ENCODE data around the gene CELSR1. TPM values are rescaled to one million over a fixed set of nuclear protein-coding genes. Genes with fewer than 3 reads are reported as not detected.

The CELSR1 gene
- total RNA-seq, 1 experiment from 2014 or later = 22.6 TPM

DNA sequence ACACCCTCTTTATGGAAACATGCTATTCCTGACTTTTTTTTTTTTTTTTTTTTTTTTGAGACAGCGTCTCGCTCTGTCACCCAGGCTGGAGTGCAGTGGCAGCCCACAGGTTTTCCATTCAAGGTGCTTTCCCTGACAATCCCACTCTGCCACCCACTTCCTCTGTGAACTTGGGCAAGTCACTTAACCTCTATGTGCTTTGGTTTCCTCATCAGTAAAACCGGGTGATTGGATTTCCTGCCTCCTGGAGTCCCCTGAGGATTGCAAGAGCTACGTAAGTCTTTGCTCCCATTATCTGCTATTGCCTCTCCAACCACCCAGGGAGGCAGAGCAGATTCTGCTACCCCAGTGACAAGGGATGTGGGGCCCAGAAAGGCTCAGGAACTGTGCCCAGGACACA, 54.1 kb downstream of the CELSR1 start:
- Histone ChIP-seq H3K9me3 (ENCODE audit: control insufficient read depth, low read depth, low read length) (no peaks in the 10 kb centered on the region), H3T11ph (ENCODE audit: low read length) (no peak overlapping the region), H4K8ac (replicated peaks; ENCODE audit: insufficient read length, low read depth, low read length) (no peak overlapping the region), H3K23ac (ENCODE audit: insufficient read length, low read depth, low read length) (no peak overlapping the region), H3K4ac (ENCODE audit: low read depth, low read length) (no peak overlapping the region), H2BK15ac (ENCODE audit: low read depth, low read length) (no peak overlapping the region), H4K91ac (ENCODE audit: insufficient read length, low read depth, low read length) (no peak overlapping the region), H3K79me2 (ENCODE audit: insufficient read depth, low read length) (no peaks in the 10 kb centered on the region), H3K4me1 (ENCODE audit: insufficient read depth, low read length) (no peaks in the 10 kb centered on the region), H4K20me1 (ENCODE audit: control insufficient read depth, insufficient read depth, insufficient read length) (no peaks in the 10 kb centered on the region), H2BK12ac (ENCODE audit: insufficient read length, low read depth, low read length) (no peak overlapping the region), H3K27ac (ENCODE audit: insufficient read length, low read depth, low read length) (no peak overlapping the region), H4K5ac (ENCODE audit: insufficient read length, low read depth, low read length) (no peak overlapping the region), H3K18ac (ENCODE audit: insufficient read length, low read depth, low read length) (no peak overlapping the region), H3K56ac (ENCODE audit: insufficient read length, low read depth, low read length) (no peak overlapping the region), H3K4me2 (ENCODE audit: insufficient read depth, insufficient read length, low read length) (no peak overlapping the region), H2BK120ac (ENCODE audit: low read depth, low read length, poor library complexity, severe bottlenecking) (no peak overlapping the region), H3K14ac (ENCODE audit: insufficient read depth, low read length) (no peak overlapping the region), H3K27me3 (ENCODE audit: insufficient read depth, low read length) (no peaks in the 10 kb centered on the region), H2BK20ac (ENCODE audit: low read depth, low read length, poor library complexity, severe bottlenecking) (no peak overlapping the region), H2AFZ (ENCODE audit: low read length) (no peak overlapping the region), H2BK5ac (ENCODE audit: insufficient read length, low read length) (no peak overlapping the region), H3K9ac (ENCODE audit: extremely low read depth, insufficient read length, low read length) (no peak overlapping the region), H3K23me2 (ENCODE audit: insufficient read length, low read depth, low read length, poor library complexity, severe bottlenecking) (no peaks in the 10 kb centered on the region), H2AK5ac (ENCODE audit: insufficient read length, low read length) (no peak overlapping the region), H3K79me1 (ENCODE audit: insufficient read depth, low read depth, low read length, poor library complexity, severe bottlenecking) (no peaks in the 10 kb centered on the region)
- WGBS (ENCODE audit: extremely low coverage, insufficient read length, low lambda C conversion rate) = no CpG with 5 or more reads among the region's 4 CpGs
- no peak for DNase-seq
- Mint-ChIP-seq H3K9me3 (peaks cover 0 to 6% of the 10 kb centered on the region in 2 experiments; a peak in 2 of 5 replicates), H3K27ac (no peak overlapping the region), H3K27me3 (ENCODE audit: low read depth) (no peaks in the 10 kb centered on the region), H3K4me3 (no peak overlapping the region), H3K36me3 (ENCODE audit: insufficient read depth in 1 of 3, low read depth in 3 of 3) (peaks cover 4 to 18% (median 15%) of the 10 kb centered on the region in 3 experiments; a peak in 5 of 7 replicates), H3K4me1 (peaks cover 29 to 38% of the 10 kb centered on the region in 2 experiments)
- TF ChIP-seq, protein P1, sequence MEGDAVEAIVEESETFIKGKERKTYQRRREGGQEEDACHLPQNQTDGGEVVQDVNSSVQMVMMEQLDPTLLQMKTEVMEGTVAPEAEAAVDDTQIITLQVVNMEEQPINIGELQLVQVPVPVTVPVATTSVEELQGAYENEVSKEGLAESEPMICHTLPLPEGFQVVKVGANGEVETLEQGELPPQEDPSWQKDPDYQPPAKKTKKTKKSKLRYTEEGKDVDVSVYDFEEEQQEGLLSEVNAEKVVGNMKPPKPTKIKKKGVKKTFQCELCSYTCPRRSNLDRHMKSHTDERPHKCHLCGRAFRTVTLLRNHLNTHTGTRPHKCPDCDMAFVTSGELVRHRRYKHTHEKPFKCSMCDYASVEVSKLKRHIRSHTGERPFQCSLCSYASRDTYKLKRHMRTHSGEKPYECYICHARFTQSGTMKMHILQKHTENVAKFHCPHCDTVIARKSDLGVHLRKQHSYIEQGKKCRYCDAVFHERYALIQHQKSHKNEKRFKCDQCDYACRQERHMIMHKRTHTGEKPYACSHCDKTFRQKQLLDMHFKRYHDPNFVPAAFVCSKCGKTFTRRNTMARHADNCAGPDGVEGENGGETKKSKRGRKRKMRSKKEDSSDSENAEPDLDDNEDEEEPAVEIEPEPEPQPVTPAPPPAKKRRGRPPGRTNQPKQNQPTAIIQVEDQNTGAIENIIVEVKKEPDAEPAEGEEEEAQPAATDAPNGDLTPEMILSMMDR (conservative IDR thresholded peaks at IDR 0.05) = no peak

Data from H9 (cell line).